OCI-LY1 (cell line): ENCODE measurements around the gene DCP1B.

Experiments
- H2AFZ ChIP-seq: fragments of 200-600 bp; sonication (generic), shearing (Covaris generic); 2 replicates; pipeline ENCODE4 v1.6.0; 2014; ENCODE audit warnings: antibody characterized with exemption, mild to moderate bottlenecking, low read length
- H3F3A ChIP-seq: fragments of 200-600 bp; sonication (generic), shearing (Covaris generic); 2 replicates; pipeline ENCODE4 v1.6.0; 2014; ENCODE audit warnings: mild to moderate bottlenecking, antibody characterized with exemption, low read length, moderate library complexity; ENCODE audit not compliant: insufficient read depth
- H3K27ac ChIP-seq: fragments of 200-600 bp; sonication (generic); 2 replicates; pipeline ENCODE4 v1.5.1; 2014; ENCODE audit warnings: low read length, mixed run types, mild to moderate bottlenecking, low read depth; ENCODE audit not compliant: poor library complexity, severe bottlenecking
- H3K27me3 ChIP-seq: fragments of 200-600 bp; sonication (generic); 2 replicates; pipeline ENCODE4 v1.6.0; 2014; ENCODE audit warnings: antibody characterized with exemption, mild to moderate bottlenecking, low read length, moderate library complexity; ENCODE audit not compliant: insufficient read depth
- H3K36me3 ChIP-seq: fragments of 200-600 bp; sonication (generic); 2 replicates; pipeline ENCODE4 v1.6.1; 2014; ENCODE audit warnings: mild to moderate bottlenecking, antibody characterized with exemption, low read length, moderate library complexity, mixed read lengths; ENCODE audit not compliant: insufficient read depth
- H3K4me1 ChIP-seq: fragments of 200-600 bp; sonication (generic); 2 replicates; pipeline ENCODE4 v1.5.1; 2014; ENCODE audit warnings: mild to moderate bottlenecking, low read length, moderate library complexity; ENCODE audit not compliant: insufficient read depth, severe bottlenecking
- H3K4me2 ChIP-seq: fragments of 200-600 bp; sonication (generic), shearing (Covaris generic); 2 replicates; pipeline ENCODE4 v1.6.1; 2014; ENCODE audit warnings: low read length
- H3K4me3 ChIP-seq: fragments of 200-600 bp; sonication (generic); 2 replicates; pipeline ENCODE4 v1.5.1; 2014; ENCODE audit warnings: low read length, low read depth, mild to moderate bottlenecking, mixed read lengths; ENCODE audit not compliant: poor library complexity, severe bottlenecking
- H3K79me2 ChIP-seq: fragments of 200-600 bp; shearing (Covaris generic); 2 replicates; pipeline ENCODE4 v1.6.1; 2016; ENCODE audit warnings: mixed run types, low read length, mixed read lengths; ENCODE audit not compliant: insufficient read depth
- H3K9ac ChIP-seq: fragments of 200-600 bp; sonication (generic), shearing (Covaris generic); 2 replicates; pipeline ENCODE4 v1.6.1; 2014; ENCODE audit warnings: mild to moderate bottlenecking, low read length, mixed read lengths
- H3K9me2 ChIP-seq: fragments of 200-600 bp; sonication (generic), shearing (Covaris generic); 2 replicates; pipeline ENCODE4 v1.6.1; 2014; ENCODE audit warnings: low read depth, mild to moderate bottlenecking, low read length, mixed read lengths
- H3K9me3 ChIP-seq: fragments of 200-600 bp; shearing (Covaris generic); 2 replicates; pipeline ENCODE4 v1.6.1; 2014; ENCODE audit warnings: low read length, mixed read lengths
- H4K20me1 ChIP-seq: fragments of 200-600 bp; sonication (generic), shearing (Covaris generic); 2 replicates; pipeline ENCODE4 v1.6.0; 2016; ENCODE audit warnings: mild to moderate bottlenecking, low read length; ENCODE audit not compliant: insufficient read depth
- CTCF ChIP-seq: fragments of 200-600 bp; sonication (generic), shearing (Covaris generic); IDR thresholded peaks from 2 replicates; pipeline ENCODE4 v1.5.1; 2017; ENCODE audit warnings: mild to moderate bottlenecking, antibody characterized with exemption, low read length, moderate library complexity, mixed read lengths
- EZH2 ChIP-seq: fragments of 200-600 bp; sonication (generic), shearing (Covaris generic); IDR thresholded peaks from 2 replicates; pipeline ENCODE4 v1.8.0; 2017; ENCODE audit warnings: borderline replicate concordance, mixed run types, mild to moderate bottlenecking, antibody characterized with exemption, low read length, moderate library complexity, mixed read lengths

Gene DCP1B

GRCh38 chr12:1925684-1926006 is 78.6 kb downstream of the DCP1B start:
- Histone ChIP-seq H2AFZ (no peak overlapping the region), H3K4me1 (peaks cover 11% of the 10 kb centered on the region), H3K9ac (no peak overlapping the region), H3K9me2 (no peaks in the 10 kb centered on the region), H3F3A (no peaks in the 10 kb centered on the region), H3K27me3 (no peaks in the 10 kb centered on the region; the same call in 1 of the 2 replicates), H3K4me3 (no peak overlapping the region), H3K9me3 (no peaks in the 10 kb centered on the region), H3K4me2 (no peak overlapping the region), H3K36me3 (no peaks in the 10 kb centered on the region), H3K79me2 (no peaks in the 10 kb centered on the region), H4K20me1 (no peaks in the 10 kb centered on the region), H3K27ac (no peak overlapping the region)
- TF ChIP-seq CTCF (no peak), EZH2 (no peak)

- Histone ChIP-seq H3K4me2 (no peak overlapping the region), H3K4me1 (peaks cover 11% of the 10 kb centered on the region)
- TF ChIP-seq EZH2 (no peak), CTCF (no peak)
These were observed 79.1 kb downstream of the DCP1B start for GRCh38 chr12:1924996-1925683.

GRCh38 chr12:1922985-1923384 is 81.3 kb downstream of the DCP1B start:
- Histone ChIP-seq H3K4me2 (no peak overlapping the region), H3K27me3 (no peaks in the 10 kb centered on the region; the same call in none of the 2 replicates), H4K20me1 (no peaks in the 10 kb centered on the region), H3K36me3 (no peaks in the 10 kb centered on the region), H3K27ac (no peak overlapping the region), H3K9me3 (no peaks in the 10 kb centered on the region), H3K4me3 (no peak overlapping the region), H3K79me2 (no peaks in the 10 kb centered on the region), H3F3A (no peaks in the 10 kb centered on the region), H3K9ac (no peak overlapping the region), H2AFZ (no peak overlapping the region), H3K4me1 (peaks cover 11% of the 10 kb centered on the region), H3K9me2 (no peaks in the 10 kb centered on the region)
- TF ChIP-seq CTCF: no peak
- no peak for TF ChIP-seq EZH2

More at GRCh38 chr12:1924996-1925683, 79.1 kb downstream of the DCP1B start:
- Histone ChIP-seq H3K9me3 (no peaks in the 10 kb centered on the region), H3K9me2 (no peaks in the 10 kb centered on the region), H3K79me2 (no peaks in the 10 kb centered on the region), H4K20me1 (no peaks in the 10 kb centered on the region), H3F3A (no peaks in the 10 kb centered on the region), H3K27ac (no peak overlapping the region), H2AFZ (no peak overlapping the region), H3K27me3 (no peaks in the 10 kb centered on the region; the same call in 1 of the 2 replicates), H3K4me3 (no peak overlapping the region), H3K9ac (no peak overlapping the region), H3K36me3 (no peaks in the 10 kb centered on the region)
